Measurements from ENCODE around the gene PPP3R2. TPM values are rescaled to one million over a fixed set of nuclear protein-coding genes. Genes with fewer than 3 reads are reported as not detected.
"Not testable (repeated sequence)": the region's sequence is repeated elsewhere in the genome, so short reads cannot be mapped to it uniquely, and the experiment has no call there.

PPP3R2 gene
- total RNA-seq, 1 experiment from 2014 or later = not detected

DNA sequence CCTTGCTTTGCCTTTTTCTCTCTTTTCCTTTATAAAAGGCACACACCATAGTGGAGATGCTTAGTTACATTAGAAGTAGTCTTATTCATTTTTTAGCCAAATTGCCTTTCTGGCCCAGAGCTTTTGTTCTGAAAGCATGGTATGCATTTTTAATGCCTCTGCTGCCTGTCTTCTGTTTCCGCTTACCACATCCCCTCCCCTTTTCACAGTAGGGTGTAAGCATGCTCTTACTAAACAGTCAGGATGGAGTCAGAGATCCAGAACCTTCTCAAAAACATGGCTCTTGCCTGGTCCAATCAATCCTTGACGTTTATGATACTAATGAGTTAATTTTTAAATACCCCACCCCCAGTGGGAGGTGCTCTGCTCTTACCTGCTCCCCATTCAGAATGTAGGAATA is 22.5 kb downstream of the PPP3R2 start:
- Histone ChIP-seq H3K4me3 (ENCODE audit: insufficient read depth, low read depth, low read length) (no peak overlapping the region), H3K36me3 (replicated peaks; ENCODE audit: control insufficient read depth, insufficient read depth, low read length) (no peaks in the 10 kb centered on the region), H3K27me3 (ENCODE audit: control insufficient read depth, insufficient read depth, low read length) (no peaks in the 10 kb centered on the region)
- no peak for DNase-seq

- no peak for DNase-seq
- Histone ChIP-seq H3K36me3 (replicated peaks; ENCODE audit: control insufficient read depth, insufficient read depth, low read length) (no peaks in the 10 kb centered on the region), H3K27me3 (ENCODE audit: control insufficient read depth, insufficient read depth, low read length) (no peaks in the 10 kb centered on the region), H3K4me3 (ENCODE audit: insufficient read depth, low read depth, low read length) (no peak overlapping the region)
Measured at GRCh38 chr9:101571114-101571513, 23.7 kb downstream of the PPP3R2 start.

DNA sequence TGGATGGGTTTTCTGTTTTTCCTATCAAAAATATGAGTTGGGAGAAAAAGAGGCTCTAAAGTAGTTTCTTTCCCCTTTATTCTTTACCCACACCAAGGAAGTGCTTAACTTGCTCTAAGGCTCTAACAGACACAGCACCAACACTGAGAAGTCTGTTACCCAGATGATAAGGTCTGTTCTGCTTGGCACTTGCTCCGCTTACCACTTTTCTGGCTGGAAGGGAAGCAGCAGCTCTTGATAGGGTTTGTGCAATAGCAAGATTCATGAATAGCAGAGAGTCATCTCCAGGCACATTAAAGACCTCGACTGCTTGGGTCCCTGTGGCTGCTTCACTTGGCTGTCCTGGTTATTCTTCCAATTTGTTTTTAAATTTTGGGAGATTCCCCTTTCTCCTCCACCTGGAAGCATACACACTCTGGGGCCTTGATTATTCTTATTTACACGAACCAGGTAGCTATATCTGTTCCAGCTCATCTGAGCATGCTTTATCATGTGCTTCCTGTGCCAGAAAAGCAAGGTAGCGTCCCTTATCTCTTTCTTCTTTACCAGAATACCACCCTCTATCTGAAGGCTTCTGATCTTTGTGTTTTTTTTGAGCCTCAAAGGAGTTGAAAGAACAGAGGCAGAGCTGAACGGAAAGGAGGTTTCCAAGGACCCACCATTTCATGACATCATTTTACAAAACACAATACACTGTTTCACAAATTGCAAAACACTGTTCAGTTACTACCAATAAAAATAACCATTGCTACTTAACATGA is 24.8 kb downstream of the PPP3R2 start:
- no peaks in the 10 kb centered on the region for H3K27me3 ChIP-seq (ENCODE audit: control insufficient read depth, insufficient read depth, low read length)
- no peaks in the 10 kb centered on the region; the same call in 1 of the 2 replicates for H3K36me3 ChIP-seq (replicated peaks; ENCODE audit: control insufficient read depth, insufficient read depth, low read length)
- no peak overlapping the region for H3K4me3 ChIP-seq (ENCODE audit: insufficient read depth, low read depth, low read length)
- DNase-seq = no peak

DNA sequence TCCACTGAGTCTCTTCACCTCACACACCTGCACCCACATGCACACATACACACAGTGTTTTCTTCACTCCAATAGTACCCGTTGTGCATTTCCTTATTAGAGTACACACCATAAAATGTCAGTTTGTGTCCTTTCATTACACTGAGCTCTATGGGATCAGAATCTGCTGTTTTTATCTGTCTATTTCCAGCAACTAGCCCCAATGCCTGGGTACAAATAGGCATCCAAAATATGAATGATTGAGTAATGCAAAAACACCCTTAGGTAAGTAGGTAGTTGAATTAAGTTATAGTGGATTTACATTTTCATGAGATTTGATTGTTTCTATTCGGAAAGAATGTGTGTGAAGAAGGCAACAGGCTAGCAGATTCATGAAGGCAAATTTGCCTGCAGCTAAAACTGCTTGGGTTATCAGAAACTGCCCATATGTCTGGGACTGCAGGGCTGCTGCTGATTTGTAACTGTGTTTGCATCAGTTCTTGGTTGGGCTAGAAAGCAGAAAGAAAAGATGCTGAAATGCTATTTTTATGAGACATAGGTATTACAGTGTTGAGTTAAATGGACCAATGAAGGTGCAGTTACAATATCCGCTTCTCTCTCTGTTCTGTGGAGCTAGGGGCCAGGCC is 26.9 kb downstream of the PPP3R2 start:
- H3K4me3 ChIP-seq (ENCODE audit: insufficient read depth, low read depth, low read length) = no peak overlapping the region
- no peaks in the 10 kb centered on the region for H3K27me3 ChIP-seq (ENCODE audit: control insufficient read depth, insufficient read depth, low read length)
- no peaks in the 10 kb centered on the region; the same call in 1 of the 2 replicates for H3K36me3 ChIP-seq (replicated peaks; ENCODE audit: control insufficient read depth, insufficient read depth, low read length)
- no peak for DNase-seq

DNA sequence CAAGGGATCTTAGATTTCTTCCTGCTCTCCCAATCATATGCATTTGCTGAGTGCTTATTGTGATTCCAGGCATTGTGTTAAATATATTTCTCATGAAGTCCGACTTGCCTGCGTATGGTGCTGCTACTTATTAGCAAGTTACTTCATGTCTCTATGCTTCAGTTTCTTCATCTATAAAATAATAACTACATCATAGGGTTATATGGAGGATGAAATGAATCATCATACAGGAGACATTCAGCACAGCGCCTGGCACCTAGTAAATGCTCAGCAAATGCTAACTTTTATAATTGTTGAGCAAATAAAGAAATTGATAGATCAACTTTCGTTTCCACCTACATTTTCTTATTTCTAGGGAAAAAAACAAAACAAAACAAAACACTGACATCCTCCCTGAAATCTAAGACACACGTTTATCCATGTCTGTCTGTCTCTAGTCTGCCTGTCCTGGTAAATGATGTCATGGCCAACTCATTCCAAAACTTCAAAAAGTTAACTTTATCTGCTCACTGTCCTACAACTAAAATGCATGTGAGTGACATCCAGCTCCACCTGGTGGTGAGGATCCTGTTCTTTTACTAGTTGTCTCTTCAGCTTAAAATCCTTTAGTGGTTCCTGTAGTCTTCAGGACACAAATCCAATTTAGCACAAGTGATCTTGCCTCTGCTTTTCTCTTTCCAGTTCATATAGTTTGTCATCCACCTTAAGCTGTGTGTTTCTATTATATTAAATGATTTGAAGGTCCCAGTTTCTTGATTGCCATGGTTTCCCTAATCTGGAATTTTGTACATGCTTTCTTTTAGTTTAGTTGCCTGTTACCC is 27.7 kb downstream of the PPP3R2 start:
- H3K27me3 ChIP-seq (ENCODE audit: control insufficient read depth, insufficient read depth, low read length) = no peaks in the 10 kb centered on the region
- H3K4me3 ChIP-seq (ENCODE audit: insufficient read depth, low read depth, low read length) = no peak overlapping the region
- H3K36me3 ChIP-seq (replicated peaks; ENCODE audit: control insufficient read depth, insufficient read depth, low read length) = peaks cover 3% of the 10 kb centered on the region; the same call in 1 of the 2 replicates
- no peak for DNase-seq

DNA sequence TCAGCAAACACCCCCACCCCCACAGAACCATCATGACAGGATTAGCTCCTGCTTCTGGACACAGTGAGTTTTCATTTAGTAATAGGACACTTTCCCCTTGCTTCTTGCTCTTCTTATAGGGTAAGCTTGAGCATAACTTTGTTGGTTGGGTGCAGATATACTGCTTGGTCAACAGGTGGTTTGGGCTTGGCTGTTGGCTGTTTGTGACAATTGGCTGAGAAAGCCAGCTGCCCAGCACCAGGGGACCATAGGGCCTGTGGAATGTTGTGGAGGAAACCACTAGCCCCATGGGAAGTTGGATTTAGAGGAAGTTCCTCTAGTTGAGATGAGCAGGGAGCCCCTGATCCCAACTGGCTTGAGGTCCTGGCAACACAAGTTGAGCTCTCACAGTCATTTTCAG is 30.5 kb downstream of the PPP3R2 start:
- DNase-seq = no peak
- Histone ChIP-seq H3K36me3 (replicated peaks; ENCODE audit: control insufficient read depth, insufficient read depth, low read length) (peaks cover 3% of the 10 kb centered on the region), H3K27me3 (ENCODE audit: control insufficient read depth, insufficient read depth, low read length) (no peaks in the 10 kb centered on the region), H3K4me3 (ENCODE audit: insufficient read depth, low read depth, low read length) (no peak overlapping the region)

- Histone ChIP-seq H3K27me3 (ENCODE audit: control insufficient read depth, insufficient read depth, low read length) (no peaks in the 10 kb centered on the region), H3K36me3 (replicated peaks; ENCODE audit: control insufficient read depth, insufficient read depth, low read length) (peaks cover 4% of the 10 kb centered on the region), H3K4me3 (ENCODE audit: insufficient read depth, low read depth, low read length) (no peak overlapping the region)
- no peak for DNase-seq
Measured at GRCh38 chr9:101562966-101563365, 31.8 kb downstream of the PPP3R2 start.

- no peak for DNase-seq
- peaks cover 8% of the 10 kb centered on the region for H3K36me3 ChIP-seq (replicated peaks; ENCODE audit: control insufficient read depth, insufficient read depth, low read length)
- H3K4me3 ChIP-seq (ENCODE audit: insufficient read depth, low read depth, low read length) = no peak overlapping the region
- H3K27me3 ChIP-seq (ENCODE audit: control insufficient read depth, insufficient read depth, low read length) = no peaks in the 10 kb centered on the region
Measured at GRCh38 chr9:101561740-101562139, 33.0 kb downstream of the PPP3R2 start.

DNA sequence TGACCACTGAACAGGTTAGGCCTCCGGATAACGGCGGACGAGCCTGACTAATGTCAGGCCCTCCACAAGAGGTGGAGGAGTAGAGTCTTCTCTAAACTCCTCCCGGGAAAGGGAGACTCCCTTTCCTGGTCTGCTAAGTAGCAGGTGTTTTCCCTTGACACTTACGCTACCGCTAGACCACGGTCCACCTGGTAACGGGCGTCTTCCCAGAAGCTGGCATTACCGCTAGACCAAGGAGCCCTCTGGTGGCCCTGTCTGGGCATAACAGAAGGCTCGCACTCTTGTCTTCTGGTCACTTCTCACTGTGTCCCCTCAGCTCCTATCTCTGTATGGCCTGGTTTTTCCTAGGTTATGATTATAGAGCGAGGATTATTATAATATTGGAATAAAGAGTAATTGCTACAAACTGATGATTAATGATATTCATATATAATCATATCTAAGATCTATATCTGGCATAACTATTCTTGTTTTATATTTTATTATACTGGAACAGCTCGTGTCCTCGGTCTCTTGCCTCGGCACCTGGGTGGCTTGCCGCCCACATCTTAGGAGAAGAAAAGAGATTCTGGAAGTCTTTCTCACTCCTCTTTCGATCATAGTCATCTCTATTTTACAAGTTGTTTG is 45.2 kb downstream of the PPP3R2 start:
- not testable (repeated sequence) for H3K4me3 ChIP-seq (ENCODE audit: insufficient read depth, low read depth, low read length); DNase-seq; H3K27me3 ChIP-seq (ENCODE audit: control insufficient read depth, insufficient read depth, low read length)
- H3K36me3 ChIP-seq (replicated peaks; ENCODE audit: control insufficient read depth, insufficient read depth, low read length) = peaks cover 32% of the 10 kb centered on the region

DNA sequence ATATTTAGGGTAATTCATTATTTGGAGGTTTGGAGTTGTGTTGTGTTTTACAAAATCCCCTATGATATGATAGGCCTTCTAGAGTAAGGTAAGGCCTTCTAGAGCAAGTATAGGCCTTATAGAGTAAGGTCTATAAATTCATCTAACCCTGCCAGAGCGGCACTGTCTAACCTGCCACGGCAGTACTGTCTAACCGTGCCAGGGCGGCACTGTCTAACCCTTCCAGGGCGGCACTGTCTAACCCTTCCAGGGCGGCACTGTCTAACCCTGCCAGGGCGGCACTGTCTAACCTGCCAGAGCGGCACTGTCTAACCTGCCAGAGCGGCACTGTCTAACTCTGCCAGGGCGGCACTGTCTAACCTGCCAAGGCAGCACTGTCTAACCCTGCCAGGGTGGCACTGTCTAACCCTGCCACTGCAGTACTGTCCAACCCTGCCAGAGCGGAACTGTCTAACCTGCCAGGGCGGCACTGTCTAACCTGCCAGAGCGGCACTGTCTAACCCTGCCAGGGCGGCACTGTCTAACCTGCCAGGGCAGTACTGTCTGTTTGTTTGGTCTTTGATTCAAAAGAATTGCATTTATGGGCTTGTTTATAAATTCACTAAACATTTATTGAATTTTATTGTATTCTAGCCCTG is 51.6 kb downstream of the PPP3R2 start:
- Histone ChIP-seq H3K36me3 (replicated peaks; ENCODE audit: control insufficient read depth, insufficient read depth, low read length) (peaks cover 14% of the 10 kb centered on the region), H3K27me3 (ENCODE audit: control insufficient read depth, insufficient read depth, low read length) (no peaks in the 10 kb centered on the region), H3K4me3 (ENCODE audit: insufficient read depth, low read depth, low read length) (no peak overlapping the region)
- no peak for DNase-seq

Other genes with a start within 250 kb of the PPP3R2 start
- gene BAAT, start 210.0 kb downstream of the PPP3R2 start, total RNA-seq (2014; rRNA removed; shearing (Covaris generic)) = 0.10 TPM in 1 of 2 replicates, not detected in the other
- 23.0 and 23.3 TPM in 2 replicates for gene MRPL50, start 196.4 kb downstream of the PPP3R2 start, total RNA-seq (2014; rRNA removed; shearing (Covaris generic))
- 9.9 and 13.2 TPM in 2 replicates for gene ZNF189, start 196.1 kb downstream of the PPP3R2 start, total RNA-seq (2014; rRNA removed; shearing (Covaris generic))
- not detected in 2 replicates for gene ALDOB, start 159.2 kb downstream of the PPP3R2 start, total RNA-seq (2014; rRNA removed; shearing (Covaris generic))
- 21.8 and 24.9 TPM in 2 replicates for gene RNF20, start 61.1 kb downstream of the PPP3R2 start, total RNA-seq (2014; rRNA removed; shearing (Covaris generic))
- gene GRIN3A, start 143.7 kb upstream of the PPP3R2 start, total RNA-seq (2014; rRNA removed; shearing (Covaris generic)) = 0.04 TPM in 1 of 2 replicates, not detected in the other